UCSD-AML1 (cell line): ENCODE results near the gene POU2F2.
A peak's percentile ranks its signal among the peaks of the same experiment; 100 is the strongest.
"Not testable (repeated sequence)": the region's sequence is repeated elsewhere in the genome, so short reads cannot be mapped to it uniquely, and the experiment has no call there.

Source experiments
- DNase-seq: peaks from one replicate; lab custom pipeline; 2025; ENCODE audit not compliant: unreplicated experiment; lab: John Stamatoyannopoulos, UW

POU2F2 gene

GRCh38 chr19:42105368-42105767 is 26.9 kb downstream of the POU2F2 start:
- no peak for DNase-seq

GRCh38 chr19:42102877-42103276 is 29.4 kb downstream of the POU2F2 start:
- no peak for DNase-seq

DNA sequence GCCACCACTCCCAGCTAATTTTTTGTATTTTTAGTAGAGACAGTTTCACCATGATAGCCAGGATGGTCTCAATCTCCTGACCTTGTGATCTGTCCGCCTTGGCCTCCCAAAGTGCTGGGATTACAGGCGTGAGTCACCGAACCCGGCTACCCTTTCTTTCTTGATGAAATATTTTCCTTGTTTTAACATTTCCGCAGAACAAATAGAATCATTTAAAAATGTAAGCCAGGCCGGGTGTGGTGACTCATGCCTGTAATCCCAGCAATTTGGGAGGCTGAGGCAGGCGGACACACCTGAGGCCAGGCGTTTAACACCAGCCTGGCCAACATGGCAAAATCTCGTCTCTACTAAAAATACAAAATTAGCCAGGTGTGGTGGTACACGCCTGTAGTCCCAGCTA is 32.0 kb downstream of the POU2F2 start:
- not testable (repeated sequence) for DNase-seq

DNA sequence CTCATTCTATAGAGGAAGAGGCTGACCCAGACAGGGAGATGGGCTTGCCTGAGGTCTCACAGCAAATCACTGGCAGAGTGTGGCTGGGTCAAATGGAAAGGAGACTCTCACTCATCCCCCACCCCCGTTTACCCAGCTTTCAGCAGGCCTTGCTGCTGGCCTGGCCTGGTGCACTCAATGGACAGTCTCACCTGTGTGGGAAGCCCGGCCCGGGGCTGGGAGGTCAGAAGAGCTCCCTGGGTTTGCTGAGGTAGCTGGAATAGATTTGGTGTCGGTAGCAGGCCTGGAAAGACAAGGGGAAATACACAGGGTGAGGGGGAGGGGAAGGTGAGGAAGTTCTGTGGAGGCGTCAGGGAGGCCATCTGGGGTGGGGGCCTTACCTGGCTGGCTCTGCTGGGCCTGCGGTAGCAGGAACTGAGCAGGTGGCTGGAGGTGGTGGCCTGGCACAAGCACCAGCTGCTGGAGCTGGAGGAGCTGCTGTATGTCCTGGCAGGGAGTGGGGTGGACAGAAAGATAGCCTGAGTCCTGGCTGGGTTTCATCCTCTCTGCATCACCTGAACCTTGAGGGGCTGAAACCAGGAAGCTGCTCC is 32.8 kb downstream of the POU2F2 start:
- no peak for DNase-seq

GRCh38 chr19:42098781-42099180 is 33.5 kb downstream of the POU2F2 start:
- no peak for DNase-seq

DNA sequence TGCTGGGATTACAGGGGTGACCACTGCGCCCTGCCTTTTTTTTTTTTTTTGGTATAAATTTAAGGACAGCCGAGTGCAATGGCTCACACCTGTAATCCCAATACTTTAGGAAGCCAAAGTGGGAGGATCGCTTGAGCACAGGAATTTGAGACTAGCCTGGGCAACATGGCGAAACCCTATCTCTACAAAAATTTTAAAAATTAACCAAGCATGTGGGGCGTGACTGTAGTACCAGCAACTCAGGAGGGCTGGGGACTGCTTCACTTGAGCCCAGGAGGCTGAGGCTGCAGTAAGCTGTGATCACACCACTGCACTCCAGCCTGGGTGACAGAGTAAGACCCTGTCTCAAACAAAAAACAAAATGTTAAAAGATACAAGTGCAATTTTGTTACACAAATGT is 34.8 kb downstream of the POU2F2 start:
- no peak for DNase-seq

DNA sequence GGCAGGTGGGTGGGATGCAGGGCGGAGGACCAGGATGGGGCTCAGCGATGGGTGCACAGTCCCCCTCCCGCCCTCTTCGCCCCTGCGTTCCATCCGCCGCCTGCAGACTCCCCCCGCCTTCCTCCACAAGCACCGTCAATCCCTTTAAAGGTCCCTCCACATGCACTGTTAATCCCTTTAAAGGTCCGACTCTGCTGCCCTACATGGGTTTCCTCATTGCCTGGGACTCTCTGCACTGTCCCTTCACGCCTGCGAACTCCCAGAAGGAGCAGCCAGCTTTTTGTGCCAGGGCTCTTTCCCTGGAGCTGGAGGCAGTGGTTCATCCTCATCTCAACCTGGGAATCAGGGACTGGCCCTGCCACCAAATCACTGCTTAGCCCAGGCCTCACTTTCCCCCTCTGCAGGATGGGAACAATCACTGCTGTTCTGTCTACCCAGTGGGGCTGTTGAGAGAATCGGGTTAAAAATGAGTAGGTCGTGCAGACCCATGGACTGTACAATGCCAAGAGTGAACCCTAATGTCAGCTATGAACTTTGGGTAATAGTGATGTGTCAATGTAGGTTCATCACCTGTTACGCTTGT is 35.9 kb downstream of the POU2F2 start:
- no peak for DNase-seq

DNA sequence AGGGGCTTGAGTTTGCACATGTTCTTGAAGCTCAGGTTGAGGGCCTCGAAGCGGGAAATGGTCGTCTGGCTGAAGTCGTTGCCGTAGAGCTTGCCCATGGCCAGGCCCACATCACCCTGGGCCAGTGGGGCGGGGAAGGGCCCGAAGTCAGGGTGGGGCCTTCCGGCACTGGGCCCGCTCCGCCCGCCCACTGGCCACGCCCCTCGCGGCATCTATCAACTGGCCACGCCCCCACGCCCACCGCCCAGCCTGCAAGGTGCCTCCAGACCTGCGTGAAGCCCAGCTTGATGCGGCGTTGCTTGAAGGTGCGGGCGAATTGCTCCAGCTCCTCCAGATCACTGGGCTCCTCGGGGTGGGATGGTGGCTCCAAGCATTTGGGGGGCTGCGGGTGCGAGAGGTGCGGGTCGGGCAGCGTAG is 36.4 kb downstream of the POU2F2 start:
- no peak for DNase-seq

DNA sequence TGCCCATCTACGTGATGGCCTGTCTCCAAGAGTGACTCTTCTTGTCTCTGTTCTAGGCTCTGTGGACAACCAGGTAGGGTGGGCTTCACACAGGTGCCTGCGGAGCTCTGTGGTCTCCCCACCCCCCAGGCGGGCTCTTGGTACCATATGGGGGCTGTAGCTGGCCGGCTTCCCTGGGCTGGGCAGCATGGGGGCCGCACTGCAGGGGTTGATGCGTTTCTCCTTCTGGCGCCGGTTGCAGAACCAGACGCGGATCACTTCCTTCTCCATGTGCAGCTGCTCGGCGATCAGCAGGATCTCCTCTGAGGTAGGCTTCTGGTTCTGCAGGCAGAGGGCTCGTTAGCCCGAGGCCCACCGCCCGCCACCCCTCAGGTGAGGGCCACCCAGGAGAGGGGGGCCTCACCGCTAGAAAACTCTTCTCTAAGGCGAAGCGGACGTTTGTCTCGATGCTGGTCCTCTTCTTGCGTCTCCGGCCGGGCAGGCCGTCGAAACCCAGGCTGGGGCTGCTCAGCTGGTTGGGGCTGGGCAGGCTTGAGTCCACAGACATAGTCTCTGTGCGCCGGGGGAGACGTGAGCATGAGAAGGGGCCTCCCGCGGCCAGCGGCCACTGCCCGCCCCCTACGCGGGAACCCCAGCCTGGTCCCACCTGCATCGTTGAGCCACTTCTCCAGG is 37.0 kb downstream of the POU2F2 start:
- DNase-seq = no peak

- DNase-seq = no peak
These were observed 38.3 kb downstream of the POU2F2 start for GRCh38 chr19:42093926-42094325.

GRCh38 chr19:42093505-42093904 is 38.7 kb downstream of the POU2F2 start:
- DNase-seq = no peak

- DNase-seq = peak; percentile 56
These were observed 39.9 kb downstream of the POU2F2 start for GRCh38 chr19:42092350-42092749.

- no peak for DNase-seq
These were observed 40.5 kb downstream of the POU2F2 start for GRCh38 chr19:42091742-42092141.

GRCh38 chr19:42091300-42091699 is 40.9 kb downstream of the POU2F2 start:
- DNase-seq = no peak

DNA sequence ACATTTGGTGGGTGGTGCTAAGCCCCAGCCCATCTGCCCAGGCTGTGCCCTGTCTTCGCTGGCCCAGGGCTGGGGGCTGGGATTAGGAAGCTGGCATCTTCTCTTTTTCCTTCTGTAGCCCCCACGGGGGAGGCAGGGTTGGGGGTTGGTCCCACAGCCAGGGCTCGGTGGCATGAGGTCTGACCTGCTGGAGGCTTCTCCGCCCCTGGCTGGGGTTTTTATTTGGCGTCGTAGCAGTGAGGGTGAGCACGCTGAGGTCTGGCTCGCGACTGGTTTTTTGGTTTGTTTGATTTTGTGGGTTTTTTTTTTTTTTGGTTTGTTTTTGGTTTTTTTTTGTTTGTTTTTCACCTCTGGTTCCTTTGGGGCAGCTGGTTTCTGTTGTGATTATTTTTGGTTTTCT is 41.6 kb downstream of the POU2F2 start:
- DNase-seq = no peak

DNA sequence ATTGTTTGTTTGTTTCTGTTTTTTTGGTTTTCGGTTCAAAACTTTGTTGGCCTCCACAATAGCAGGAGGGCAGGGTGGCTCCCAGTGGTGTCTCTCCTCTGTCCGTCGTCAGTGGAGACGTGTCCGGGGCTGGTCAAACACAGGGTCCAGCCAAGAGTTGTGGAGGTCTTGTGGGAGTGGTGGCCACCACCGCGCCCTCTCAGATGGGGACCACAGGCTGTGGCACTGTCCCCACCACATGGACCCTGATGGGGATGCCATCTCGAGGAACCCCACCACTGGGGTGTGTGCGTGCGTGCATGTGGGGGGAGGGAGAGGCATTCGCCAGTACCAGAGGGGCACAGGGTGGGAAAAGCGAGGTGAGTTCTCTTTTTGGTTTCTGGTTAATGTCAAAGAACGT is 42.5 kb downstream of the POU2F2 start:
- DNase-seq = no peak

- DNase-seq = no peak
These were observed 43.0 kb downstream of the POU2F2 start for GRCh38 chr19:42089191-42089750.

- no peak for DNase-seq
These were observed 43.6 kb downstream of the POU2F2 start for GRCh38 chr19:42088471-42089190.

DNA sequence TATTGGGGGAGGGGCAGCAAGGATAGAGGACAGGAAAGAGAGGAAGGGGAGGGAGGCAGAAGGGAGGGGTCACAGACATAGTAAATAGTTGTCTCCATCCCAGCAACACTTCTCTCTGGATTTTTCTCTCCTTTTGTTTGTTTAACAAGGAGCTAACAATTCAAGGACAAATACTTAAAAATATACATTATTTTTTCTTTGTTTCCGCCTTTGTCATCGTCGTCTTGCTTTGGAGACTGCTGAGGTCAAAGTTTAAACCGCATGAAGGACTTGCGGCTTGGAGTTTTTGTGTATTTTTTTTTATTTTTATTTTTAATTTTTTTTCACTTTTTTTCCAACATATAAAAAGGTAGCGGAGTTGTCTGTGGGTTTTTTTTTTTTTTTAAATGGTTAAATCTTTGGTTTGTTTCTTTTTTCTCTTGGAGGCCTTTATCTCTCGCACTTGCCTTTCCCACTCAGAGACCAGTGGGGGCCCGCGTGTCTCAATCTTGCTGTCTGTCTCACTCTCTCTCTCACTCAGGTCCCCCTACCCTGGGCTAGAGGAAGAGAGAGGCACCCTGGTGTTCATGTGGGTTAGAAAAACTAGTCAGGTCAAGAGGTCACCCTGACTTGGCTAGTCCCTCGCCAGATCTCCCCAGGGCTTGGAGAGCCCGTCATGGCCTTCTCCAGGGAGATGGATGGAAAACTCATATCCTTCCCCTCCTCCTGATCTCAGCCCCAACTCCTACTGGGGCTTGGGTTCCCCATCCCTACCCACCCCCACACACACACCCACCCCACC is 45.3 kb downstream of the POU2F2 start:
- no peak for DNase-seq

GRCh38 chr19:42086188-42086736 is 46.0 kb downstream of the POU2F2 start:
- no peak for DNase-seq

DNA sequence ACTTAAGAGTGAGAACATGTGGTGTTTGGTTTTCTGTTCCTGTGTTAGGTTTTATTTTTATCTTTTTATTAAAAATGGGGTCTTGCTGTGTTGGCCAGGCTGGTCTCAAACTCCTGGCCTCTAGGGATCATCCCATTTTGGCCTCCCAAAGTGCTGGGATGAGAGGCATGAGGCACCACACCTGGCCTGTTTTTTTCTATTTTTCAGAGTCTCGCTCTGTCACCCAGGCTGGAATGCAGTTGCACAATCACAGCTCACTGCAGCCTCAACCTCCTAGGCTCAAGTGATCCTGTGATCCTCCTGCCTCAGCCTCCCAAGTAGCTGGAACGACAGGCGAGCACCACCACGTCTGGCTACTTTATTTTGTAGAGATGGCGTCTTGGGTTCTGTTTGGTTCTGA is 48.7 kb downstream of the POU2F2 start:
- no peak for DNase-seq
